ENCODE data around the gene FGB. TPM values are rescaled to one million over a fixed set of nuclear protein-coding genes. Genes with fewer than 3 reads are reported as not detected.
A peak's percentile ranks its signal among the peaks of the same experiment; 100 is the strongest.

Gene FGB
- total and polyA plus RNA-seq, 2 of the 13 experiments (the other 11 are each of a cell fraction or from before 2014, with no cell fraction given), result 226 to 784 TPM

DNA sequence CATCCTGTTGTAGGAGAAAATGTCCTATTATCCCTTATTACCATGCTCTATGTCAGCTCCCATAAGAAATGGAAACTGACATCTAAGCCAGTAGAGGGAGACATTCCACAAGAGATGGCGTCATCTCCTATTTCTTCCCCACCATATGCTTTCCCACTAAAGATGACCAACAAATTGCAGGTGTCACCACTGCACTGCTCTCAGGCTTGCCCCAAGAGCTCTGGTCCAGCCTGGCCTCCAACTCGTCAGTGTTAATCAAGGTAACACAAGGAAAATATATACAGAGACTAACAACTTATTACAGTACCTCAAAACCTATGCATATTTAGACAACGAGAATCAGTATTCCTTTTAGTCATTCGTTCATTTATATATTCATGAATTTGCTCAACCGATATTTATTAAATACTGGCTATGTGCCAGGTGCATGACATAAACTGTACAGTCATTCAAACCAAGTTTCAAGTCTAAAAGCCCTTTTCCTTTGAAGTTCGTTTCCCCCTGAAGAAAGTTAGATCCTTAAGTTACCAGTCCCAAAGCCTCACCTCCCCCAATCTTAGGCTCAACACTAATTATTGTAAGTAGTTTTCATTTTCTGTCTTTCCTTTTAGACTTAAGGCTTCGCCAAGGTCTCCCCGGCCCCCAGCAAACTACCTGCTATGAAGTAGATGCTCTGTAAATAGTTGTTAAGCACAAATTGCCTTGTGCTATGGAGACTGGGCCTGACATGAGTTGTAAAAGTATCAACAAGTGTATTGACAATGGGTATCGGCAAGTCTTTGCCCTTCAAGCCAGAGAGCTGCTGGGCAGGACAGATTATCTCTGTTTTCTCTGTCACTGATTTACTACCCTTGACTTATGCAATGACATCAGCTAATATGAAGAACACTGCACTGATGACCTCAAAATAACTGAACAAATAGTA lies 3.1 kb upstream of the FGB start:
- no peaks in the 10 kb centered on the region; a peak in 1 of 5 replicates for H3K27me3 ChIP-seq (ENCODE audit: control insufficient read depth in 1 of 2, insufficient read depth in 2 of 2, low read length in 2 of 2)
- in situ Hi-C loops (cut with HindIII; ENCODE audit: extremely low pct_ligation_motif_present, low pct_unique_long_range_greater_than_20kb), result loop anchor here (5.0 kb wide), 1 partner anchor 58 kb away; no protein-coding TSS in a partner anchor
- H3K4me1 ChIP-seq (ENCODE audit: insufficient read depth, low read length), result peaks cover 46% of the 10 kb centered on the region
- peak overlapping the region; percentile 71 for H3K27ac ChIP-seq (ENCODE audit: extremely low read length, insufficient read depth, low read length)
- ATAC-seq (peak; percentile 94), DNase-seq (ENCODE audit: low spot score) (peak; percentile 96), FAIRE-seq (peak; percentile 97)
- TSS peak; percentile 72 for BruUV-seq (replicated peaks)
- intact Hi-C loops (cut with micrococcal nuclease; ENCODE audit: unreplicated experiment), result loop anchor here (1.0 to 10.0 kb wide), 7 partner anchors 18 to 795 kb away; partner anchors contain the start of gene FGA
- ChIA-PET POLR2A (interaction anchor here (0.6 to 3.6 kb wide), 20 partner anchors 9 to 101 kb away, joined by 3 to 127 read pairs (median 14); partner anchors contain the start of genes FGA, FGG and PLRG1), CTCF (ENCODE audit: low intra/inter-chr PET ratio, low total read pairs) (interaction anchor here (0.8 to 3.2 kb wide), 4 partner anchors 17 to 60 kb away, joined by 3 to 233 read pairs (median 4); no protein-coding TSS in a partner anchor)
- no peaks in the 10 kb centered on the region for H4K20me1 ChIP-seq (ENCODE audit: insufficient read depth, low read length)
- H3K4me3 ChIP-seq (replicated peaks in 1 of 3; ENCODE audit: insufficient read depth in 1 of 3, low read depth in 2 of 3, low read length in 3 of 3), result peak overlapping the region in 2 of 3 experiments; percentile 13 to 32; a peak in 2 of 6 replicates
- WGBS (ENCODE audit: low lambda C conversion rate), result 2% methylated on average over 9 of the region's 9 CpGs
- peaks cover 8% of the 10 kb centered on the region for H3K79me2 ChIP-seq (ENCODE audit: insufficient read depth, low read length)
- H3K36me3 ChIP-seq (replicated peaks in 1 of 2; ENCODE audit: control insufficient read depth in 1 of 2, insufficient read depth in 2 of 2, low read length in 2 of 2), result no peaks in the 10 kb centered on the region
- no peak overlapping the region for H2AFZ ChIP-seq (ENCODE audit: low read length)
- peak overlapping the region; percentile 20; the same call in 1 of the 2 replicates for H3K9ac ChIP-seq (ENCODE audit: insufficient read depth, low read depth, low read length)
- peak overlapping the region; percentile 71 for H3K4me2 ChIP-seq (ENCODE audit: low read depth, low read length)
- no peaks in the 10 kb centered on the region for H3K9me3 ChIP-seq (ENCODE audit: low read length)
- no peak for TF ChIP-seq ZNF567 (CRISPR knock-in tag; IDR thresholded peaks at IDR 0.05; ENCODE audit: borderline replicate concordance)
- no peak for TF ChIP-seq NFE2L2 (IDR thresholded peaks at IDR 0.05; ENCODE audit: low read length)
- peak; percentile 87 for TF ChIP-seq NFIC (IDR thresholded peaks at IDR 0.05; ENCODE audit: low read length)
- no peak for TF ChIP-seq ZNF354B (CRISPR knock-in tag; IDR thresholded peaks at IDR 0.05)
- TF ChIP-seq CHCHD3 (CRISPR knock-in tag; IDR thresholded peaks at IDR 0.05), result no peak
- TF ChIP-seq HNRNPLL (IDR thresholded peaks at IDR 0.05; ENCODE audit: low read depth, low read length, poor library complexity, severe bottlenecking), result no peak
- peak; percentile 79 for TF ChIP-seq REPIN1 (CRISPR knock-in tag; IDR thresholded peaks at IDR 0.05; ENCODE audit: borderline replicate concordance, low read depth)
- peak; percentile 67 for TF ChIP-seq LCORL (IDR thresholded peaks at IDR 0.05)
- no peak for TF ChIP-seq LCORL (CRISPR knock-in tag; IDR thresholded peaks at IDR 0.05)
- TF ChIP-seq ZMYM4 (CRISPR knock-in tag; IDR thresholded peaks at IDR 0.05), result peak; percentile 58; the same call in 1 of the 2 replicates
- TF ChIP-seq, protein P1, sequence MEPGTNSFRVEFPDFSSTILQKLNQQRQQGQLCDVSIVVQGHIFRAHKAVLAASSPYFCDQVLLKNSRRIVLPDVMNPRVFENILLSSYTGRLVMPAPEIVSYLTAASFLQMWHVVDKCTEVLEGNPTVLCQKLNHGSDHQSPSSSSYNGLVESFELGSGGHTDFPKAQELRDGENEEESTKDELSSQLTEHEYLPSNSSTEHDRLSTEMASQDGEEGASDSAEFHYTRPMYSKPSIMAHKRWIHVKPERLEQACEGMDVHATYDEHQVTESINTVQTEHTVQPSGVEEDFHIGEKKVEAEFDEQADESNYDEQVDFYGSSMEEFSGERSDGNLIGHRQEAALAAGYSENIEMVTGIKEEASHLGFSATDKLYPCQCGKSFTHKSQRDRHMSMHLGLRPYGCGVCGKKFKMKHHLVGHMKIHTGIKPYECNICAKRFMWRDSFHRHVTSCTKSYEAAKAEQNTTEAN (CRISPR knock-in tag; conservative IDR thresholded peaks at IDR 0.05), result peak; percentile 96
- peak; percentile 93 for TF ChIP-seq HDAC1 (CRISPR knock-in tag; IDR thresholded peaks at IDR 0.05)
- 0 out of 2 replicates have a peak, but pooled peaks have one; percentile 13 for TF ChIP-seq ARNT2 (CRISPR knock-in tag; IDR thresholded peaks at IDR 0.05; ENCODE audit: low read depth)
- TF ChIP-seq ZNF768 (CRISPR knock-in tag; IDR thresholded peaks at IDR 0.05), result no peak; the same call in 1 of the 2 replicates
- TF ChIP-seq PTBP1 (IDR thresholded peaks at IDR 0.05; ENCODE audit: low read depth, low read length, poor library complexity, severe bottlenecking), result no peak
- TF ChIP-seq, protein P2, sequence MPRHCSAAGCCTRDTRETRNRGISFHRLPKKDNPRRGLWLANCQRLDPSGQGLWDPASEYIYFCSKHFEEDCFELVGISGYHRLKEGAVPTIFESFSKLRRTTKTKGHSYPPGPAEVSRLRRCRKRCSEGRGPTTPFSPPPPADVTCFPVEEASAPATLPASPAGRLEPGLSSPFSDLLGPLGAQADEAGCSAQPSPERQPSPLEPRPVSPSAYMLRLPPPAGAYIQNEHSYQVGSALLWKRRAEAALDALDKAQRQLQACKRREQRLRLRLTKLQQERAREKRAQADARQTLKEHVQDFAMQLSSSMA (CRISPR knock-in tag; IDR thresholded peaks at IDR 0.05), result no peak
- TF ChIP-seq ZNF263 (CRISPR knock-in tag; IDR thresholded peaks at IDR 0.05), result no peak
- peak; percentile 43; the same call in 1 of the 2 replicates for TF ChIP-seq KDM4B (CRISPR knock-in tag; IDR thresholded peaks at IDR 0.05)
- TF ChIP-seq ZNF746 (CRISPR knock-in tag; IDR thresholded peaks at IDR 0.05), result peak; percentile 95
- TF ChIP-seq, protein P3, sequence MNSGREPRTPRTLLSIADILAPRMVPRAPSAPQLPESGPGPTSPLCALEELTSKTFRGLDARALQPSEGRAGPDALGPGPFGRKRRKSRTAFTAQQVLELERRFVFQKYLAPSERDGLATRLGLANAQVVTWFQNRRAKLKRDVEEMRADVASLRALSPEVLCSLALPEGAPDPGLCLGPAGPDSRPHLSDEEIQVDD (CRISPR knock-in tag; IDR thresholded peaks at IDR 0.05; ENCODE audit: borderline replicate concordance), result no peak
